ENCODE data around the gene RAB27A.

DNA sequence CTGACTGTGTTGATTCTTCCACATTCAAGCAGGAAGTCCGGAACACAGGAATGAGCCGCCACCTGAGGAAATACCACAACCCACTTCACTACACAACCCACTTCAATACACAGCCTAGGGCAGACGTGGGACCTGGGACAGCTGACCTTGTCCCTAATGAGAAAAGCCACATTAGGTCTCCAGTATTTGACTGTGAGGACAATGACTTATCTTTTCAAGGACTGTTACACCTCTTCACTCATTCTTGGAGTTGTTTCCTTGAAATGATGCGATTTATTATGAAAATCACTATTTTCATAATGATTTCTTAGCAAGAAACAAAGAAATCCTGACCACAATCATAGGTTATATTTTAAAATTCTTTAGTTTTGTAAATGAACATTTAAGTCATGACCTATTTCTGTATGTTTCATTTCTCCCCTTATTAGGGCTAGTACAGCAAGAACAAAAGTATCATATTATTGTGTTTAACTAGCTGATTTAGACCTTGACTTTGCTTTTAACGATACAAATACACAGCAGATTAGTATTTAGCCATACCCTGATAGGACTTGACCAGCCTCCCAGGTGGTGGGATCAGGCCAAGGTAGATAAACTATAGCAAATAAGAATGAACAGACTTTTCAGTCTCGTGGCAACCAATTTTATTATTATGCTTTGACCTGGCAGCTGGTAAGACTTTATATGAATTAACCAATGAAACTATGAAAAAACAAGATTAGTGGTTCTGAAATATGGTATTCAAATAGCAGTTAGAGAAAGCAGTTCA, 6.0 kb downstream of the RAB27A start:
- TF ChIP-seq, protein P1, sequence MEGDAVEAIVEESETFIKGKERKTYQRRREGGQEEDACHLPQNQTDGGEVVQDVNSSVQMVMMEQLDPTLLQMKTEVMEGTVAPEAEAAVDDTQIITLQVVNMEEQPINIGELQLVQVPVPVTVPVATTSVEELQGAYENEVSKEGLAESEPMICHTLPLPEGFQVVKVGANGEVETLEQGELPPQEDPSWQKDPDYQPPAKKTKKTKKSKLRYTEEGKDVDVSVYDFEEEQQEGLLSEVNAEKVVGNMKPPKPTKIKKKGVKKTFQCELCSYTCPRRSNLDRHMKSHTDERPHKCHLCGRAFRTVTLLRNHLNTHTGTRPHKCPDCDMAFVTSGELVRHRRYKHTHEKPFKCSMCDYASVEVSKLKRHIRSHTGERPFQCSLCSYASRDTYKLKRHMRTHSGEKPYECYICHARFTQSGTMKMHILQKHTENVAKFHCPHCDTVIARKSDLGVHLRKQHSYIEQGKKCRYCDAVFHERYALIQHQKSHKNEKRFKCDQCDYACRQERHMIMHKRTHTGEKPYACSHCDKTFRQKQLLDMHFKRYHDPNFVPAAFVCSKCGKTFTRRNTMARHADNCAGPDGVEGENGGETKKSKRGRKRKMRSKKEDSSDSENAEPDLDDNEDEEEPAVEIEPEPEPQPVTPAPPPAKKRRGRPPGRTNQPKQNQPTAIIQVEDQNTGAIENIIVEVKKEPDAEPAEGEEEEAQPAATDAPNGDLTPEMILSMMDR (IDR thresholded peaks at IDR 0.05) = no peak
- no peak for TF ChIP-seq POLR2A (IDR thresholded peaks at IDR 0.05)

Measured in body of pancreas (tissue), 4 donors.